ENCODE measurements around the gene NCK2. TPM values are rescaled to one million over a fixed set of nuclear protein-coding genes. Genes with fewer than 3 reads are reported as not detected.

The NCK2 gene
- total RNA-seq, 4 donors from 2014 or later = 32.6 to 43.7 (median 38.7) TPM

DNA sequence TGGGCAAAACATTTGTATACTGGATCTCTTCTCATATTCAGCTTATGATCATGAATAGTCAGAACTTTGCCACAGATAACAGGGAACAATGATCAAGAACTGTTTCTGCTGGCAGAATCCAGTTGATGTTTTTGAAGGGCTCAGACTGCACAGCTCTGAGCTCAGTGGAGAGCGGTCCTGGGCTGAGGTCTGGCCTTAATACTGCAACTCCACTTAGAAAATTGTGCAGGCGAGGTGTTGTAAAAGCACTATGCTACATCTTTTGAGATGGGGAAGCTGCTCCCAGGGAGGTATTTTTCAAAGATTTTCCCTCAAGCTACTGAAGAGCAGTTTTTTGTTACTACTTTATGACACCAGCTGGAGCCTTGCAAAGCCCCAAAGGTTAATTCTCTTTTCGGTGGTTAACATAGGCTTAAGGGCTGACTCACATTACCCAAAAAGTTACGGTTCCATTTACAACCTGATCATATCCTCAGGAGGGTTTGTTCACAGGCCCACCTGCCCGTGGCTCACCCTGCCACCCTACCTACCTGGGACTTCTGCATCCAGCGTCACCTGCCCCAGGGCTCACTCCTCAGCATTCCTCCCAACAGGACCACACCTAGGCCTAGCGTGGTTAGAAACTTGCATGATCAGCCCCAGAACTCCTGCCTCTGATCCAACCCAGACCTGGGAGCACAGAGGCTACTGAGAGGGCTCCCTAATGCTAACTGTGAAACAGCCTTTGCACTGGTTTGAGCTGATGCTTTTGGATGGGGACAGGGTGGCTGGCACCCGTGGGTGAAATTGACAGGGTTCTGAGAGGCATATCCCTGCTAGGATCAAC, 114.4 kb downstream of the NCK2 start:
- DNase-seq (ENCODE audit: low spot score) (no peak), ATAC-seq (ENCODE audit: low FRiP score) (no peak)
- TF ChIP-seq, protein P1, sequence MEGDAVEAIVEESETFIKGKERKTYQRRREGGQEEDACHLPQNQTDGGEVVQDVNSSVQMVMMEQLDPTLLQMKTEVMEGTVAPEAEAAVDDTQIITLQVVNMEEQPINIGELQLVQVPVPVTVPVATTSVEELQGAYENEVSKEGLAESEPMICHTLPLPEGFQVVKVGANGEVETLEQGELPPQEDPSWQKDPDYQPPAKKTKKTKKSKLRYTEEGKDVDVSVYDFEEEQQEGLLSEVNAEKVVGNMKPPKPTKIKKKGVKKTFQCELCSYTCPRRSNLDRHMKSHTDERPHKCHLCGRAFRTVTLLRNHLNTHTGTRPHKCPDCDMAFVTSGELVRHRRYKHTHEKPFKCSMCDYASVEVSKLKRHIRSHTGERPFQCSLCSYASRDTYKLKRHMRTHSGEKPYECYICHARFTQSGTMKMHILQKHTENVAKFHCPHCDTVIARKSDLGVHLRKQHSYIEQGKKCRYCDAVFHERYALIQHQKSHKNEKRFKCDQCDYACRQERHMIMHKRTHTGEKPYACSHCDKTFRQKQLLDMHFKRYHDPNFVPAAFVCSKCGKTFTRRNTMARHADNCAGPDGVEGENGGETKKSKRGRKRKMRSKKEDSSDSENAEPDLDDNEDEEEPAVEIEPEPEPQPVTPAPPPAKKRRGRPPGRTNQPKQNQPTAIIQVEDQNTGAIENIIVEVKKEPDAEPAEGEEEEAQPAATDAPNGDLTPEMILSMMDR (IDR thresholded peaks at IDR 0.05) = no peak

DNA sequence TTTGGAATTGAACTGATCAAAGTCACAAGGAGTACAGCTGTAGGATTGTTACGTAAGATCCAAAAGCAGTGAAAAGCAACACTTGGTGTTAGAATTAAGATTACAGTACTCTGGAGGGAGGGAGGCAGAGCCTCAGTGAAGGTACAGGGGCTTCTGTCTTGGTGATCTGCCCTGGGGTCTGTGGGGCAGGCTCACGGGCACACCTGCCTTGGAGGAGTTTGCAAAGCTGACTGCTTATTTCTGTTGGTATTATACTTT, 114.9 kb downstream of the NCK2 start:
- TF ChIP-seq, protein P1 (IDR thresholded peaks at IDR 0.05) = no peak
- no peak for DNase-seq (ENCODE audit: low spot score)
- ATAC-seq (ENCODE audit: low FRiP score) = no peak

DNA sequence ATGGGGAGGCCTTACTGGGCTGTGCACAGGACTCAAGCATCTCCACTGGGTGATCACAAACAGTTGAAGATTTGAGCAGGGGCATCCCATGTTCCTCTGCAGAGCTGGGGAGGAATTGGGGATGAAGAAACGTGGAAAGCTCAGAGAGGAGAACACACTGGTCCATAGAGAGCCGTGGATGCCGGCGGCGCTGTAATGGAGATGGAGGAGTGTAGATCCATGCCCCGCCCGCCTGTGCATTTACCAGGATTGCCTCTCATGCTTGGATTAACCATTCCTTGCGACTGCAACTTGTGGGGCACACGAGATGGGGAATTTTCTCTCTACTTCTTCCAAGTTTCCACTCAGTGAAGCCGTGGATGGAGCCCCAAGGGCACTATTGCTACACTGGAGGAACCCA, 115.9 kb downstream of the NCK2 start:
- TF ChIP-seq, protein P1 (IDR thresholded peaks at IDR 0.05) = no peak
- DNase-seq (ENCODE audit: low spot score) (no peak), ATAC-seq (ENCODE audit: low FRiP score) (no peak)

DNA sequence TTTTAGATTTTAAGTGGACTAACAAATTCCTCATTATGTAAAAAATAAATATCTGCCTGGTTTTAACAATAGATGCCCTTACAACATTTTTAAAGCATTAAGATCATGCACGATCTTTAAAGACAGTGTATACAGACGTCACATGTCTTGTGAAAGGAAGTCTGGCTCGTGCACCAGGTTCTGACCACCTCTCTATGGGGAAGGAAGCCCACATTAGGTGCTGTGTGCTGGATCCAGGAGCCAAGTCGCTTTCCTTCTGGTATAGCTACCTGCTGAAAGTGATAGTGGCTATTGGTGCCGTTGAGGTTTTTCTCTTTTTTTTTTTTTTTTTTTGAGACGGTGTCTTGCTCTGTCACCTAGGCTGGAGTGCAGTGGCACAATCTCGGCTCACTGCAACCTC, 116.5 kb downstream of the NCK2 start:
- DNase-seq (ENCODE audit: low spot score) = no peak
- ATAC-seq (ENCODE audit: low FRiP score) = no peak

DNA sequence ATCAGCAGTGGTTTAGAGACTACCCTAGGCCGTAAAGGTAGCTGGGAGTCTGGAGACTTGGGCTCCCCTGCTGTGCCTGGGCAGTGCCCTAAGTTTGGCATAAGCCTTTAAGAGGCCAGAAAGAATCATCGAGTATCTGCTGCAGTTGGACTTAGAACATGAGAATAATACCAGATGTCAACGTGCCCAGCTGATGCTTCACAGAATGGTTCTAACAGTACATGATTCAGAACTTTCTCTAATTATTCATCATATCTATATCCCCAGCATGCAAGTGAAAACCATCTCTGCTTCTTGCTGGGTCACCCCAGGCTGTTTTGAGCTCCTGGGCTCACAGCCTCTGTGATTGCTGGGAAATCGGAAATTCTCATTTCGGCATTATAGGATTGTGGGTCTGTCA, 118.1 kb downstream of the NCK2 start:
- ATAC-seq (ENCODE audit: low FRiP score) (no peak), DNase-seq (ENCODE audit: low spot score) (no peak)
- TF ChIP-seq, protein P1 (IDR thresholded peaks at IDR 0.05) = no peak

More for the DNA sequence above, 116.5 kb downstream of the NCK2 start:
- TF ChIP-seq, protein P1 (IDR thresholded peaks at IDR 0.05) = no peak

DNA sequence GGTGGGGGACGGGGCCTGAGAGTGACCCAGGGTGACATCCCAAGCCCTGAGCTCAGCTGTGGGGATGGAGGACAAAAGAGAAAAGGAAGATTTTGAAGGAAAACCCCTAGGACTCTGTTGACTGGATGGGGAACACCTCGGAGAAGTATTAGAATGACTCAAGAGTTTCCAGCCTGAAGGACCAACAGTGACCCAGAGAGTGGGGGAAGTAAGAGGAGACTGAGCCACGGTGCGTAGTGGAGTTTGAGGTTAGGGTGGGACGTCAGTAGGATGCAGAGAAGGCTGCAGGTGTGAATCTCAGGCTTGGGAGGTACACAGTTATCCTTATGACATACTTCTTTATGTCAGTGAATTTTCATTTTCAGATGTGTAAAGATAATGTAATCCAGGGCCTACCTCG, 119.5 kb downstream of the NCK2 start:
- no peak for ATAC-seq (ENCODE audit: low FRiP score)
- no peak for DNase-seq (ENCODE audit: low spot score)

More for the DNA sequence above, 119.5 kb downstream of the NCK2 start:
- TF ChIP-seq, protein P1 (IDR thresholded peaks at IDR 0.05) = no peak
